AG09319 (cell line): ENCODE data around the gene KIAA1958.

Experiments
- DNase-seq: peaks from one replicate; pipeline ENCODE4 v3.0.0-alpha.2; 2010; ENCODE audit warnings: low read depth; ENCODE audit errors: extremely low read depth
- CTCF ChIP-seq: IDR thresholded peaks from 2 replicates; pipeline ENCODE4 v1.5.1; 2011; ENCODE audit warnings: low read depth, mild to moderate bottlenecking, inconsistent platforms, low read length, moderate library complexity

The KIAA1958 gene

GRCh38 chr9:112475318-112475717 lies 11.3 kb upstream of the KIAA1958 start:
- no peak for TF ChIP-seq CTCF
- DNase-seq: no peak

GRCh38 chr9:112477330-112477729 lies 9.3 kb upstream of the KIAA1958 start:
- no peak for TF ChIP-seq CTCF
- no peak for DNase-seq

- no peak for DNase-seq
- TF ChIP-seq CTCF: no peak
Observed at GRCh38 chr9:112479221-112479620, 7.4 kb upstream of the KIAA1958 start.

- TF ChIP-seq CTCF: no peak
- no peak for DNase-seq
Observed at GRCh38 chr9:112484607-112485006, 2.0 kb upstream of the KIAA1958 start.

GRCh38 chr9:112485574-112485973 lies 1.1 kb upstream of the KIAA1958 start:
- DNase-seq: no peak
- no peak for TF ChIP-seq CTCF

- DNase-seq: no peak
Observed at GRCh38 chr9:112487008-112487798, 576 bp downstream of the KIAA1958 start.

More at GRCh38 chr9:112487008-112487798, 576 bp downstream of the KIAA1958 start:
- no peak for TF ChIP-seq CTCF
